Fibroblast of the aortic adventitia (primary cell): ENCODE results near the gene ST7L. TPM values are rescaled to one million over a fixed set of nuclear protein-coding genes. Genes with fewer than 3 reads are reported as not detected.

Experiments
- DNase-seq: peaks from one replicate; pipeline ENCODE4 v3.0.0-alpha.2; 2010; ENCODE audit warnings: low read depth
- H3K4me3 ChIP-seq: 2 replicates; pipeline ENCODE4 v1.5.1; 2011; ENCODE audit warnings: low read depth, mild to moderate bottlenecking, control low read depth, low read length, moderate library complexity
- total RNA-seq: library from RNA; depleted of rRNA; stranded (reverse); fragments of >200 nt; gene quantifications from 2 replicates; pipeline ENCODE4 v1.2.3, GENCODE V29; 2012; ENCODE audit warnings: low replicate concordance
- TF ChIP-seq, protein P1 (sequence below): IDR thresholded peaks from 2 replicates; pipeline ENCODE4 v1.5.1; 2011; ENCODE audit warnings: mild to moderate bottlenecking, low read length, control low read depth, inconsistent platforms; ENCODE audit not compliant: insufficient read depth

ST7L gene
- total RNA-seq, 1 donor: 22.1 TPM

DNA sequence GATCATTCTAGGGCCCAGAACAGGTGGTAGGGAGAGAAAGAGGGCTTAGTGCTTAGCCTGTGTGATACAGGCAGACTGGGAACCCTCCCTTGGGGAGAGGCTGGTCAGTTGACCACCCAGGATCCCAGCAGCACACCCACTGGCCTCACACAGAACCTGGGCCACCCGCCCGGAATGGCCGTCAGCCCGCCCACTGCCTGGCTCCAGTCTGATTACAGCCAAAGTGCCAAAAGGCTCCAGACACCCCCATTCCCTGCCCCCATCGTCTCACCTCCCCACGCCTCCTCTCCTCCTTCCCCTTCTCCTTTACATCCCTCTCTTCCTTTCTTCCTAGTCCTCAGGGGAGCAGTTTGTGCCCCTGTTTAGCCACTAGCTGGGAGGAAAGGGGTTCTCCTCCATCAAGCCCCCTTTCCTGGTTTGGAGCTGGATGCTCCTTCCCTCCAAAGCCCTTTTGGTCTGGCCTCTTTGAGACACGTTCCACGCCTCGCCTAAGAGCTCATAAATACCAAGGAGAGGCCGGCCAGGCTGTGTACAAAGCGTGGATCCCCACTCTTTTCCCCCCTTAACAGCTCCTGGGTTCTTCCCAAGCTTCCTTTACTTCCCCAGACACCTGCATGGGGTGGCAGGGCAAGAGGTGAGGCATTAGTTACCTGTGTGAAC, 114.8 kb downstream of the ST7L start:
- TF ChIP-seq, protein P1, sequence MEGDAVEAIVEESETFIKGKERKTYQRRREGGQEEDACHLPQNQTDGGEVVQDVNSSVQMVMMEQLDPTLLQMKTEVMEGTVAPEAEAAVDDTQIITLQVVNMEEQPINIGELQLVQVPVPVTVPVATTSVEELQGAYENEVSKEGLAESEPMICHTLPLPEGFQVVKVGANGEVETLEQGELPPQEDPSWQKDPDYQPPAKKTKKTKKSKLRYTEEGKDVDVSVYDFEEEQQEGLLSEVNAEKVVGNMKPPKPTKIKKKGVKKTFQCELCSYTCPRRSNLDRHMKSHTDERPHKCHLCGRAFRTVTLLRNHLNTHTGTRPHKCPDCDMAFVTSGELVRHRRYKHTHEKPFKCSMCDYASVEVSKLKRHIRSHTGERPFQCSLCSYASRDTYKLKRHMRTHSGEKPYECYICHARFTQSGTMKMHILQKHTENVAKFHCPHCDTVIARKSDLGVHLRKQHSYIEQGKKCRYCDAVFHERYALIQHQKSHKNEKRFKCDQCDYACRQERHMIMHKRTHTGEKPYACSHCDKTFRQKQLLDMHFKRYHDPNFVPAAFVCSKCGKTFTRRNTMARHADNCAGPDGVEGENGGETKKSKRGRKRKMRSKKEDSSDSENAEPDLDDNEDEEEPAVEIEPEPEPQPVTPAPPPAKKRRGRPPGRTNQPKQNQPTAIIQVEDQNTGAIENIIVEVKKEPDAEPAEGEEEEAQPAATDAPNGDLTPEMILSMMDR: no peak
- no peak for DNase-seq
- H3K4me3 ChIP-seq: no peak overlapping the region

DNA sequence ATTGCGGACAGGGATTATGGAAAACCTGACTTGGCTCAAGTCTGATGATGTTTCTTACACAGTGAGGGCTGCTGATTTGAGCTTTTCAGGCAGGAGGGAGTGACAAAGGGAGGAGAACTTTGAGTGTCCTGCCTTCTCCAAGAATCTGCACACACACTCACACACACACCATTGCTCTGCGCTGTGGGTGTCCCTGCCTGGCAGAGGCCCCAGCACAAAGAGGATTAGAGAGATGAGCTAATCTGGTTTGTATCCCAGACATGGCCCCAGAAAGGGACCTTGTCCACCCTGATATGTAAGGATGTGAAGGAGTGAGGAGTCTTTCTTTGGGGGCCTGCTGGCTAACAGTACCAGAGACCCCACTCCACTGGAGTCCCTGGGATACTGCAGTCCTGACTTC, 116.1 kb downstream of the ST7L start:
- peak; percentile 53 for DNase-seq
- TF ChIP-seq, protein P1: no peak
- H3K4me3 ChIP-seq: no peak overlapping the region

DNA sequence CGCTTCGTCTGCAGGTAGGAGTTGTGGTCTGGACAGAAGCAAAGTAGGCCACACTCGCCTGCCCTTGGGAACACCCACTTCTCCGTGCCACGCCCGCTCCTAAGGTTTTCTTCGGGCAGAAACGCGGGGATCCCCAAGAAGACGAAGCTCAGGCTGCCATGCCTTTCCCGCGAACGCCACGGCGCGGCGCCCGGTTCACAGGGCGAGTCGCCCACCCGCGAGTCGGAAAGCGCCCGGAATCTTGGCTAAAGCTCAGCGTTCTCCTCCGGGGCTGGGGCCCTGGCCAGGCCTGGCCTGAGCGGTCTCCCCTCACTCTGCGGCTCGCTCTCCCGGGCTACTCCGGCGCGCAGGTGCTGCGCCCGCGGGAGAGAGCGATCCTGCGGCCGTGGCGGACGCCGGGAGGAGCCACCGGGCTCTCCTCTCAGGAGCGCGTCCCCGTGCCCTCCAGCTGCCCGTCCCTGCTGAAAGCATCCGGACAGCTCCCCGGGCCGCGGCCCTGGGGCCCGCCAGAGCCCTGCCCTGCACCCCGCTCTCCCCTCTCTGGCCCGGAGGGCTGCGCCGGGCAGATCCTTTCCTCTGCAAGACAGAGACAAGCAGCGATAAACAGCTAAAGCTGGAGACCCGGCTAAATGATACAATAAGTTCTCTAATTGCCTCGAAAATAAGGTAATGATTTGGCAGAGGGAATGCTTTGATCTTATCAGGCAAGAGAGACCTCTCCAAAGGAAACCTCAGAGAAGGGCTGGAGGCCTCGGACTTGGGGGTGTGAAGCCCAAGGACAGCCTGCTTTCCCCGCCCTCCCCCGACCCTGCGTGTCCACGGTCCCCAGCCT, 116.9 kb downstream of the ST7L start:
- DNase-seq: peak; percentile 76
- H3K4me3 ChIP-seq: peak overlapping the region; percentile 63
- TF ChIP-seq, protein P1: peak; percentile 96

DNA sequence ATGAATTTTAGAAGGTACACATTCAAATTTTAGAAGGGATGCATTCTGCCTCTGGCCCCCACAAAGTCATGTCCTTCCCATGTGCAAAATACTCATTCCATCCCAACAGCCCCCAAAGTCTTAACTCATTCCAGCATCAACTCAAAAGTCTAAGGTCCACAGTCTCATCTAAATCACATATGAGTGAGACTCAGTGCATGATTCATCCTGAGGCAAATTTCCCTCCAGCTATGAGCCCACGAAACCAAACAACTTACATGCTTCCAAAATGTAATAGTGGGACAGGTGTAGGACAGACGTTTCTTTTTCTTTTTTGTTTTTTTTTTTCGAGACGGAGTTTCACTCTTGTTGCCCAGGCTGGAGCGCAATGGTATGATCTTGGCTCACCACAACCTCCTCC, 122.7 kb downstream of the ST7L start:
- no peak overlapping the region for H3K4me3 ChIP-seq
- TF ChIP-seq, protein P1: no peak
- no peak for DNase-seq

DNA sequence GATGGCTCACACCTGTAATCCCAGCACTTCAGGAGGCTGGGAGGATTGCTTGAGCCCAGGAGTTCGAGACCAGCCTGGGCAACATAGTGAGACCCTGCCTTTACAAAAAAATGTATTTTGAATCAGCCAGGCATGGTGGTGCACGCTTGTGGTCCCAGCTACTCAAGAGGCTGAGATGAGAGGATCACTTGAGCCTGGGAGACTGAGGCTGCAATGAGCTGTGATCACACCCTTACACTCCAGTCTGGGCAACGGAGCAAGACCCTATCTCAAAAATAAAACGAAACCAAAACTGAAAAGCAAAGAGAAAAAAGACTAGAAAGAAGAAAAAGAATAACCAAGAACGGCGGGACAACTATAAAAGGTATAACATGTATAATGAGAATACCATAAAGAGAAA, 125.6 kb downstream of the ST7L start:
- DNase-seq: no peak
- TF ChIP-seq, protein P1: no peak
- no peak overlapping the region for H3K4me3 ChIP-seq

DNA sequence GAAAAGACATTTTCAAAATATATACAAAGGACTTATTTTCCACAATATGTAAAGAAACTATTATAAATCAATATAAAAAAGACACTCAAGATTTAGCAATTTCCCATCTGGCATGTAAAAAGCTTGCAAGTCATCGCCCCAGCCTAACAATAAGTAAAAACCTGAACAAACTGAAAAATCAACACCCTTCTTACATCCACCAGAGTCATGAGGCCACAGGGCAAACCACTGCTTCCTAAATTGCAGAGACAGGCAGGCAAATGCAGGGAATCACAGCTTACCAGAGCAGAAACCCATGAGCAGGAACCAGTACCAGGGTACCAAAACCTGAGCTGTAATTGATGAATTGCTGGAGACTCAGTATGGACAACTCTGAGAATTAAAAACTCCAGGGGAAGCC, 126.9 kb downstream of the ST7L start:
- H3K4me3 ChIP-seq: no peak overlapping the region
- TF ChIP-seq, protein P1: no peak
- DNase-seq: no peak
